HepG2 (cell line): ENCODE results near the gene DDX31. TPM values are rescaled to one million over a fixed set of nuclear protein-coding genes. Genes with fewer than 3 reads are reported as not detected.
A peak's percentile ranks its signal among the peaks of the same experiment; 100 is the strongest.

Experiments
- ADNP ChIP-seq: sonication (generic); formaldehyde crosslinking; IDR thresholded peaks from 2 replicates; pipeline ENCODE4 v1.4.0; 2020; ENCODE audit warnings: missing genetic modification reagents
- ARHGAP35 ChIP-seq: sonication (generic); formaldehyde crosslinking; IDR thresholded peaks from 2 replicates; pipeline ENCODE4 v1.9.0; 2022; ENCODE audit warnings: mild to moderate bottlenecking, inconsistent platforms, moderate library complexity, missing genetic modification reagents, borderline replicate concordance
- BORCS8-MEF2B ChIP-seq: sonication (generic); formaldehyde crosslinking; IDR thresholded peaks from 2 replicates; pipeline ENCODE4 v1.8.0; 2022; ENCODE audit warnings: mild to moderate bottlenecking, missing genetic modification reagents
- CENPT ChIP-seq: sonication (generic); formaldehyde crosslinking; IDR thresholded peaks from 2 replicates; pipeline ENCODE4 v1.8.0; 2022; ENCODE audit warnings: low read depth, mild to moderate bottlenecking, moderate library complexity, missing genetic modification reagents
- ERF ChIP-seq: IDR thresholded peaks from 2 replicates; pipeline ENCODE4 v1.6.1; 2018; ENCODE audit warnings: missing biosample characterization, missing genetic modification reagents
- GTF2F1 ChIP-seq: fragments of 150-350 bp; IDR thresholded peaks from 2 replicates; pipeline ENCODE4 v1.6.1; 2014; ENCODE audit warnings: low read length
- MAFK ChIP-seq, 2 experiments: IDR thresholded peaks in 1 of 2; conservative IDR thresholded peaks in 1 of 2; 2 replicates each; pipeline ENCODE4 v1.6.1; 2011; ENCODE audit warnings: improper control_type of control experiment in 2 of 2, low read length in 2 of 2
- MAX ChIP-seq: IDR thresholded peaks from 2 replicates; pipeline ENCODE4 v1.6.1; 2012; ENCODE audit warnings: inconsistent platforms
- SNAI1 ChIP-seq: sonication (generic); formaldehyde crosslinking; IDR thresholded peaks from 2 replicates; pipeline ENCODE4 v1.5.0; 2020; ENCODE audit warnings: mild to moderate bottlenecking, missing genetic modification reagents, borderline replicate concordance
- SP4 ChIP-seq: sonication (generic); formaldehyde crosslinking; IDR thresholded peaks from 2 replicates; pipeline ENCODE4 v1.8.1; 2023; ENCODE audit warnings: mild to moderate bottlenecking, missing genetic modification reagents
- TRIM22 ChIP-seq: fragments of 450-650 bp; IDR thresholded peaks from 2 replicates; pipeline ENCODE4 v1.6.1; 2017
- TRIM24 ChIP-seq: sonication (generic); formaldehyde crosslinking; IDR thresholded peaks from 2 replicates; pipeline ENCODE4 v1.8.0; 2022; ENCODE audit warnings: mild to moderate bottlenecking, missing genetic modification reagents
- ZIK1 ChIP-seq: sonication (generic); formaldehyde crosslinking; IDR thresholded peaks from 2 replicates; pipeline ENCODE4 v1.5.0; 2020; ENCODE audit warnings: mild to moderate bottlenecking, low read depth, missing genetic modification reagents, borderline replicate concordance
- ZNF367 ChIP-seq: sonication (generic); formaldehyde crosslinking; IDR thresholded peaks from 2 replicates; pipeline ENCODE4 v1.4.0; 2020; ENCODE audit warnings: missing genetic modification reagents, borderline replicate concordance
- ZNF75D ChIP-seq: sonication (generic); formaldehyde crosslinking; IDR thresholded peaks from 2 replicates; pipeline ENCODE4 v1.8.1; 2023; ENCODE audit warnings: missing genetic modification reagents, mild to moderate bottlenecking, borderline replicate concordance
- ZNF766 ChIP-seq: sonication (generic); formaldehyde crosslinking; IDR thresholded peaks from 2 replicates; pipeline ENCODE4 v1.5.0; 2020; ENCODE audit warnings: missing genetic modification reagents, borderline replicate concordance
- polyA plus RNA-seq, 8 experiments: library from polyadenylated mRNA; depleted of rRNA in 3 of 8; stranded (reverse) in 7 of 8; unstranded in 1 of 8; fragments of >200 nt; fragmentation: Illumina TruSeq in 4 of 8; extraction: Trizol in 4 of 8; gene quantifications; 2 replicates each; pipeline versions ENCODE4 v1.2.1 to v1.2.3, GENCODE V29; 2011 to 2016; ENCODE audit warnings: low read depth in 4 of 8, missing spikeins in 1 of 8, mixed read lengths in 1 of 8; ENCODE audit not compliant: insufficient read depth in 1 of 8
- total RNA-seq, 5 experiments: library from RNA; depleted of rRNA; stranded (reverse); fragments of >200 nt; fragmentation: Illumina TruSeq; extraction: Trizol; gene quantifications; 2 replicates each; pipeline ENCODE4 v1.2.3, GENCODE V29; 2016; ENCODE audit warnings: low read depth in 1 of 5
- TF ChIP-seq, protein P1 (sequence below): sonication (generic); formaldehyde crosslinking; IDR thresholded peaks from 2 replicates; pipeline ENCODE4 v1.5.0; 2020; ENCODE audit warnings: missing genetic modification reagents, mild to moderate bottlenecking, borderline replicate concordance
- TF ChIP-seq, protein P2 (sequence below): sonication (generic); formaldehyde crosslinking; IDR thresholded peaks from one replicate; pipeline ENCODE4 v1.5.1; 2020; ENCODE audit warnings: mild to moderate bottlenecking, missing genetic modification reagents; ENCODE audit errors: not compliant biosample characterization

Gene DDX31
- total and polyA plus RNA-seq, 2 of the 13 experiments (the other 11 are each of a cell fraction or from before 2014, with no cell fraction given) = 11.4 to 16.3 TPM

DNA sequence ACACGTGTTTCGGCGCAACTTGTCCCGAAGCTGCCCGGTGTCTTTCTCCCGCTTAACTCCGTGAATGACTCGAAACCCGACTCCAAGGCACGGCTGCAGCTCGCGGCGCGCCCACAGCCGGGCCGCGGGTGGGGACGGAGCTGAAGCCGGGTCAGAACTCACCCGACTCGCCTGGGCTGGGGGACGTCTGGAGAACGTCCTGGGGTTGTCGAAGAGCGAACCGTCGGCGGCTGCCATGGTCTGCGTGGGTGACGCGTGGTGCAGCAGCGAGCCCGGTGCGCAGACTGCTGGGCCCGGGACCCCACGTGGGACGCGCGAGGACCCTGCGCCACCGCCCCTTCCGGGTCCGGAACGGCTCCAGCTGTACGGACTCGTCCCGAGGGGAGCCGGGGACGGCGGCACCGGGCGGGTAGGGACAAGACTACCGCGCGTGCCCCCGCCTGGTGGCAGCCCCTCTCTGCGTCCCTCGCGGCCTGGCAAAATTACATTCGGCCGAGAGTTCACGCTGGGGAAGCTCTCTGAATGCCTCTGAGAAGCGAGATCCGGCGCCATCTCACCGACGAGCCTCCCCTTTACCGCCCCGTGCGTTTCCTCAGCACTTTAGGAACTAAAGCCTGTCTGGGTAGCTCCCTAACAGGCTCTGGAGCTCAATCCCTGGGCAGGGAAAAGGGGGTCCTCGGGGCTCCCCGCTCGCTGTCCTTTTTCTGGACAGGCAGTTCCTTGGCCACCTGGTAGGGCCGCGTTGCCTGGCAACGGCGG, at the start of gene DDX31 (continued):
- TF ChIP-seq ADNP (CRISPR knock-in tag) (no peak), ZNF75D (CRISPR knock-in tag) (peak; percentile 90), ZNF367 (CRISPR knock-in tag) (0 out of 2 replicates have a peak, but pooled peaks have one; percentile 22), ZIK1 (CRISPR knock-in tag) (peak; percentile 90), ERF (CRISPR knock-in tag) (peak; percentile 83), ZNF766 (CRISPR knock-in tag) (peak; percentile 90), MAFK (conservative IDR thresholded peaks at IDR 0.05 in 1 of 2, IDR thresholded peaks at IDR 0.05 in 1 of 2; ENCODE audit: low read length in 2 of 2) (no peak), CENPT (CRISPR knock-in tag) (peak; percentile 53; the same call in 1 of the 2 replicates), MAX (peak; percentile 99), SP4 (peak; percentile 64), BORCS8-MEF2B (CRISPR knock-in tag) (peak; percentile 92), GTF2F1 (no peak), ARHGAP35 (peak; percentile 87), SNAI1 (CRISPR knock-in tag) (peak; percentile 95), TRIM24 (CRISPR knock-in tag) (no peak), TRIM22 (no peak)
- TF ChIP-seq, protein P1, sequence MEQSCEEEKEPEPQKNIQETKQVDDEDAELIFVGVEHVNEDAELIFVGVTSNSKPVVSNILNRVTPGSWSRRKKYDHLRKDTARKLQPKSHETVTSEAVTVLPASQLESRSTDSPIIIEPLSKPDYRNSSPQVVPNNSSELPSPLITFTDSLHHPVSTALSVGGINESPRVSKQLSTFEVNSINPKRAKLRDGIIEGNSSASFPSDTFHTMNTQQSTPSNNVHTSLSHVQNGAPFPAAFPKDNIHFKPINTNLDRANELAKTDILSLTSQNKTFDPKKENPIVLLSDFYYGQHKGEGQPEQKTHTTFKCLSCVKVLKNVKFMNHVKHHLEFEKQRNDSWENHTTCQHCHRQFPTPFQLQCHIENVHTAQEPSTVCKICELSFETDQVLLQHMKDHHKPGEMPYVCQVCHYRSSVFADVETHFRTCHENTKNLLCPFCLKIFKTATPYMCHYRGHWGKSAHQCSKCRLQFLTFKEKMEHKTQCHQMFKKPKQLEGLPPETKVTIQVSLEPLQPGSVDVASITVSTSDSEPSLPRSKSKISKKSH (CRISPR knock-in tag) = peak; percentile 93
- TF ChIP-seq, protein P2, sequence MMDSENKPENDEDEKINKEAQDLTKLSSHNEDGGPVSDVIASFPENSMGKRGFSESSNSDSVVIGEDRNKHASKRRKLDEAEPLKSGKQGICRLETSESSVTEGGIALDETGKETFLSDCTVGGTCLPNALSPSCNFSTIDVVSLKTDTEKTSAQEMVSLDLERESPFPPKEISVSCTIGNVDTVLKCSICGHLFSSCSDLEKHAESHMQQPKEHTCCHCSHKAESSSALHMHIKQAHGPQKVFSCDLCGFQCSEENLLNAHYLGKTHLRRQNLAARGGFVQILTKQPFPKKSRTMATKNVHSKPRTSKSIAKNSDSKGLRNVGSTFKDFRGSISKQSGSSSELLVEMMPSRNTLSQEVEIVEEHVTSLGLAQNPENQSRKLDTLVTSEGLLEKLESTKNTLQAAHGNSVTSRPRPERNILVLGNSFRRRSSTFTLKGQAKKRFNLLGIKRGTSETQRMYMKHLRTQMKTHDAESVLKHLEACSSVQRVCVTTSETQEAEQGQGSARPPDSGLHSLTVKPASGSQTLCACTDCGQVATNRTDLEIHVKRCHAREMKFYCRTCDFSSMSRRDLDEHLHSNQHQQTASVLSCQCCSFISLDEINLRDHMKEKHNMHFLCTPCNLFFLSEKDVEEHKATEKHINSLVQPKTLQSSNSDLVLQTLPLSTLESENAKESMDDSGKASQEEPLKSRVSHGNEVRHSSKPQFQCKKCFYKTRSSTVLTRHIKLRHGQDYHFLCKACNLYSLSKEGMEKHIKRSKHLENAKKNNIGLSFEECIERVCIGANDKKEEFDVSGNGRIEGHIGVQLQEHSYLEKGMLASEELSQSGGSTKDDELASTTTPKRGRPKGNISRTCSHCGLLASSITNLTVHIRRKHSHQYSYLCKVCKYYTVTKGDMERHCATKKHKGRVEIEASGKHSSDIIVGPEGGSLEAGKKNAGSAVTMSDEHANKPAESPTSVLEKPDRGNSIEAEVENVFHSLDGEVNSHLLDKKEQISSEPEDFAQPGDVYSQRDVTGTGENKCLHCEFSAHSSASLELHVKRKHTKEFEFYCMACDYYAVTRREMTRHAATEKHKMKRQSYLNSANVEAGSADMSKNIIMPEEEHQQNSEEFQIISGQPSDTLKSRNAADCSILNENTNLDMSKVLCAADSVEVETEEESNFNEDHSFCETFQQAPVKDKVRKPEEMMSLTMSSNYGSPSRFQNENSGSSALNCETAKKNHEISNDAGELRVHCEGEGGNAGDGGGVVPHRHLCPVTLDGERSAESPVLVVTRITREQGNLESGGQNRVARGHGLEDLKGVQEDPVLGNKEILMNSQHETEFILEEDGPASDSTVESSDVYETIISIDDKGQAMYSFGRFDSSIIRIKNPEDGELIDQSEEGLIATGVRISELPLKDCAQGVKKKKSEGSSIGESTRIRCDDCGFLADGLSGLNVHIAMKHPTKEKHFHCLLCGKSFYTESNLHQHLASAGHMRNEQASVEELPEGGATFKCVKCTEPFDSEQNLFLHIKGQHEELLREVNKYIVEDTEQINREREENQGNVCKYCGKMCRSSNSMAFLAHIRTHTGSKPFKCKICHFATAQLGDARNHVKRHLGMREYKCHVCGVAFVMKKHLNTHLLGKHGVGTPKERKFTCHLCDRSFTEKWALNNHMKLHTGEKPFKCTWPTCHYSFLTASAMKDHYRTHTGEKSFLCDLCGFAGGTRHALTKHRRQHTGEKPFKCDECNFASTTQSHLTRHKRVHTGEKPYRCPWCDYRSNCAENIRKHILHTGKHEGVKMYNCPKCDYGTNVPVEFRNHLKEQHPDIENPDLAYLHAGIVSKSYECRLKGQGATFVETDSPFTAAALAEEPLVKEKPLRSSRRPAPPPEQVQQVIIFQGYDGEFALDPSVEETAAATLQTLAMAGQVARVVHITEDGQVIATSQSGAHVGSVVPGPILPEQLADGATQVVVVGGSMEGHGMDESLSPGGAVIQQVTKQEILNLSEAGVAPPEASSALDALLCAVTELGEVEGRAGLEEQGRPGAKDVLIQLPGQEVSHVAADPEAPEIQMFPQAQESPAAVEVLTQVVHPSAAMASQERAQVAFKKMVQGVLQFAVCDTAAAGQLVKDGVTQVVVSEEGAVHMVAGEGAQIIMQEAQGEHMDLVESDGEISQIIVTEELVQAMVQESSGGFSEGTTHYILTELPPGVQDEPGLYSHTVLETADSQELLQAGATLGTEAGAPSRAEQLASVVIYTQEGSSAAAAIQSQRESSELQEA (CRISPR knock-in tag) = peak; percentile 99
